HCT116 (cell line): ENCODE data around the gene PCDH17. TPM values are rescaled to one million over a fixed set of nuclear protein-coding genes. Genes with fewer than 3 reads are reported as not detected.

Experiments used
- ATAC-seq: fragments of 200-7000 bp; cut with Tn5 transposase; 2 replicates; pipeline ENCODE4 v1.9.1; 2020; ENCODE audit warnings: mild to moderate bottlenecking, moderate library complexity
- BruUV-seq: library from RNA; stranded (reverse); fragments of 400-500 nt; replicated peaks from 2 replicates; lab custom pipeline; 2021; lab: Mats Ljungman, UMichigan
- CTCF ChIA-PET: fragments of 300-600 bp; sonication (Branson Sonifier 250); formaldehyde crosslinking; loops from one replicate; lab custom pipeline; 2021; ENCODE audit warnings: antibody characterized with exemption; lab: Charles Lee
- POLR2A ChIA-PET: fragments of 300-600, 350-600 bp; sonication (Branson Sonifier 250); formaldehyde crosslinking; loops from one replicate; lab custom pipeline; 2021; ENCODE audit warnings: antibody characterized with exemption; lab: Charles Lee
- RAD21 ChIA-PET, 2 experiments: fragments of 300-600 bp; sonication (Branson Sonifier 250); formaldehyde crosslinking; loops; one replicate each; lab custom pipeline; 2023; ENCODE audit warnings: low total read pairs in 2 of 2; ENCODE audit not compliant: uncharacterized antibody in 2 of 2, unreplicated experiment in 2 of 2, low non-redundant PET in 1 of 2; lab: Charles Lee
- DNase-seq: peaks from one replicate; pipeline ENCODE4 v3.0.0-alpha.2; 2010; ENCODE audit warnings: low read depth, low spot score
- H2AFZ ChIP-seq: fragments of 200-600 bp; shearing (Covaris generic), sonication (generic); 2 replicates; pipeline ENCODE4 v1.6.1; 2017; ENCODE audit warnings: low read depth, mixed run types, mixed read lengths, antibody characterized with exemption, low read length; ENCODE audit not compliant: poor library complexity, severe bottlenecking
- H3K27ac ChIP-seq: 2 replicates; pipeline ENCODE4 v1.5.1; 2012; ENCODE audit warnings: low read depth, low read length
- H3K27me3 ChIP-seq: fragments of 200-600 bp; sonication (generic); 2 replicates; pipeline ENCODE4 v1.6.1; 2016; ENCODE audit warnings: mixed run types, low read length, mixed read lengths; ENCODE audit not compliant: insufficient read depth
- H3K36me3 ChIP-seq, 2 experiments: fragments of 200-500 bp in 1 of 2; fragments of 200-600 bp in 1 of 2; sonication (Bioruptor generic) in 1 of 2; sonication (generic) in 1 of 2; 2 replicates each; pipeline versions ENCODE4 v1.5.1 to v1.6.1; 2014 to 2016; ENCODE audit warnings: low read length in 2 of 2, inconsistent platforms in 1 of 2, mixed read lengths in 1 of 2, mixed run types in 1 of 2; ENCODE audit not compliant: insufficient read depth in 2 of 2, control insufficient read depth in 1 of 2
- H3K4me1 ChIP-seq, 2 experiments: fragments of 200-600 bp in 1 of 2; sonication (generic) in 1 of 2; 2 replicates each; pipeline versions ENCODE4 v1.5.1 to v1.6.1; 2012 to 2017; ENCODE audit warnings: low read length in 2 of 2, inconsistent platforms in 1 of 2, mild to moderate bottlenecking in 1 of 2, mixed read lengths in 1 of 2, mixed run types in 1 of 2, moderate library complexity in 1 of 2; ENCODE audit not compliant: insufficient read depth in 2 of 2, control insufficient read depth in 1 of 2
- H3K4me2 ChIP-seq: fragments of 200-600 bp; sonication (generic); 2 replicates; pipeline ENCODE4 v1.6.1; 2017; ENCODE audit warnings: mixed run types, low read length, mixed read lengths
- H3K4me3 ChIP-seq, 2 experiments: fragments of 200-600 bp in 1 of 2; sonication (generic) in 1 of 2; replicated peaks in 1 of 2; 2 replicates each; pipeline ENCODE4 v1.5.1; 2011 to 2016; ENCODE audit warnings: low read length in 2 of 2, control low read depth in 1 of 2, low read depth in 1 of 2, mild to moderate bottlenecking in 1 of 2, mixed read lengths in 1 of 2, mixed run types in 1 of 2
- H3K79me2 ChIP-seq: fragments of 200-600 bp; sonication (generic); 2 replicates; pipeline ENCODE4 v1.6.1; 2017; ENCODE audit warnings: mild to moderate bottlenecking, mixed run types, low read length, moderate library complexity, mixed read lengths; ENCODE audit not compliant: insufficient read depth
- H3K9ac ChIP-seq: fragments of 200-600 bp; sonication (generic); 2 replicates; pipeline ENCODE4 v1.6.1; 2016; ENCODE audit warnings: low read length, mixed read lengths
- H3K9me2 ChIP-seq: fragments of 200-600 bp; sonication (generic), shearing (Covaris generic); 2 replicates; pipeline ENCODE4 v1.6.1; 2017; ENCODE audit warnings: mixed run types, mild to moderate bottlenecking, moderate library complexity; ENCODE audit not compliant: insufficient read depth
- H3K9me3 ChIP-seq, 2 experiments: fragments of 200-500 bp in 1 of 2; fragments of 200-600 bp in 1 of 2; sonication (Bioruptor generic) in 1 of 2; sonication (generic) in 1 of 2; 2 replicates each; pipeline ENCODE4 v1.6.1; 2014 to 2017; ENCODE audit warnings: low read length in 2 of 2, mixed read lengths in 2 of 2, inconsistent platforms in 1 of 2, low read depth in 1 of 2, mild to moderate bottlenecking in 1 of 2, mixed run types in 1 of 2, moderate library complexity in 1 of 2; ENCODE audit not compliant: control insufficient read depth in 1 of 2, insufficient read depth in 1 of 2
- H4K20me1 ChIP-seq: fragments of 200-600 bp; sonication (generic), shearing (Covaris generic); 2 replicates; pipeline ENCODE4 v1.6.1; 2017; ENCODE audit warnings: mixed run types, mild to moderate bottlenecking, moderate library complexity; ENCODE audit not compliant: insufficient read depth
- CBX3 ChIP-seq: IDR thresholded peaks from 2 replicates; pipeline ENCODE4 v1.6.1; 2012; ENCODE audit warnings: low read depth
- CEBPB ChIP-seq: IDR thresholded peaks from 2 replicates; pipeline ENCODE4 v1.6.1; 2012; ENCODE audit warnings: low read depth
- EZH2phosphoT487 ChIP-seq: fragments of 200-600 bp; IDR thresholded peaks from 2 replicates; pipeline ENCODE4 v1.6.1; 2018; ENCODE audit warnings: antibody characterized with exemption, borderline replicate concordance
- JUND ChIP-seq: IDR thresholded peaks from 2 replicates; pipeline ENCODE4 v1.6.1; 2012
- MAX ChIP-seq: IDR thresholded peaks from 2 replicates; pipeline ENCODE4 v1.6.1; 2012
- POLR2A ChIP-seq: IDR thresholded peaks from 2 replicates; pipeline ENCODE4 v1.7.0; 2011; ENCODE audit warnings: borderline replicate concordance; ENCODE audit not compliant: insufficient read depth, insufficient read length; ENCODE audit errors: extremely low read depth
- POLR2AphosphoS5 ChIP-seq: IDR thresholded peaks from 2 replicates; pipeline ENCODE4 v1.6.1; 2011; ENCODE audit warnings: mild to moderate bottlenecking, low read depth, low read length, moderate library complexity
- RAD21 ChIP-seq: IDR thresholded peaks from 2 replicates; pipeline ENCODE4 v1.6.1; 2012; ENCODE audit warnings: low read depth, mild to moderate bottlenecking
- REST ChIP-seq: IDR thresholded peaks from 2 replicates; pipeline ENCODE4 v1.6.1; 2012; ENCODE audit warnings: low read depth
- SIN3A ChIP-seq: IDR thresholded peaks from 2 replicates; pipeline ENCODE4 v1.6.1; 2012; ENCODE audit warnings: low read depth
- SP1 ChIP-seq: IDR thresholded peaks from 2 replicates; pipeline ENCODE4 v1.6.1; 2012; ENCODE audit warnings: low read depth
- SRF ChIP-seq: IDR thresholded peaks from 2 replicates; pipeline ENCODE4 v1.6.1; 2012; ENCODE audit warnings: low read depth
- TCF7L2 ChIP-seq: IDR thresholded peaks from 2 replicates; pipeline ENCODE4 v1.7.0; 2011; ENCODE audit warnings: borderline replicate concordance, inconsistent platforms; ENCODE audit not compliant: insufficient read depth, insufficient read length; ENCODE audit errors: extremely low read depth
- YY1 ChIP-seq: IDR thresholded peaks from 2 replicates; pipeline ENCODE4 v1.6.1; 2011; ENCODE audit warnings: low read length, low read depth, moderate library complexity, mild to moderate bottlenecking; ENCODE audit not compliant: insufficient replicate concordance; ENCODE audit errors: extremely low read depth
- intact Hi-C: fragments of 100-400 bp; cut with micrococcal nuclease; formaldehyde crosslinking; loops from 2 replicates; pipeline ENCODE4 v1.10.0; 2022
- total RNA-seq: library from RNA; stranded (reverse); gene quantifications from one replicate; pipeline ENCODE4 v1.2.1, GENCODE V29; 2021; ENCODE audit not compliant: unreplicated experiment
- TF ChIP-seq, protein P1 (sequence below), 3 experiments: fragments of 200-600 bp in 1 of 3; sonication (generic) in 1 of 3; IDR thresholded peaks in 2 of 3; conservative IDR thresholded peaks in 1 of 3; 2 replicates each; pipeline ENCODE4 v1.5.1; 2012 to 2017; ENCODE audit warnings: low read depth in 2 of 3, low read length in 2 of 3, antibody characterized with exemption in 1 of 3, borderline replicate concordance in 1 of 3, control low read depth in 1 of 3, mild to moderate bottlenecking in 1 of 3, mixed read lengths in 1 of 3, mixed run types in 1 of 3, moderate library complexity in 1 of 3; ENCODE audit not compliant: insufficient read depth in 1 of 3

The PCDH17 gene
- total RNA-seq, 1 experiment from 2014 or later = 0.02 TPM

- DNase-seq = no peak
- Histone ChIP-seq H4K20me1 (no peaks in the 10 kb centered on the region), H3K9me3 (peaks cover 4 to 6% of the 10 kb centered on the region in 2 experiments; a peak in 2 of 4 replicates), H3K4me3 (no peak overlapping the region), H3K9me2 (no peaks in the 10 kb centered on the region), H3K27me3 (no peaks in the 10 kb centered on the region), H3K79me2 (no peaks in the 10 kb centered on the region), H3K36me3 (no peaks in the 10 kb centered on the region), H3K9ac (no peak overlapping the region), H3K4me2 (no peak overlapping the region), H3K4me1 (no peaks in the 10 kb centered on the region), H2AFZ (no peak overlapping the region), H3K27ac (no peak overlapping the region)
- no TSS peak for BruUV-seq
- POLR2A ChIA-PET = no interaction called here
- CTCF ChIA-PET = no interaction called here
- RAD21 ChIA-PET = no interaction called here
- ATAC-seq = no peak
- TF ChIP-seq RAD21 (no peak), MAX (no peak), TCF7L2 (no peak), POLR2AphosphoS5 (no peak), EZH2phosphoT487 (no peak), CBX3 (no peak), JUND (no peak), CEBPB (no peak)
- intact Hi-C loops = no loop called here
Observed at GRCh38 chr13:57638186-57638890, 6.8 kb downstream of the PCDH17 start.

- Histone ChIP-seq H3K4me3 (no peak overlapping the region), H3K79me2 (no peaks in the 10 kb centered on the region), H3K9me2 (no peaks in the 10 kb centered on the region), H3K36me3 (no peaks in the 10 kb centered on the region), H3K4me2 (no peak overlapping the region), H3K27ac (no peak overlapping the region), H3K4me1 (no peaks in the 10 kb centered on the region), H3K9ac (no peak overlapping the region), H3K9me3 (peaks cover 6 to 16% of the 10 kb centered on the region in 2 experiments; a peak in 3 of 4 replicates), H4K20me1 (no peaks in the 10 kb centered on the region), H2AFZ (no peak overlapping the region), H3K27me3 (no peaks in the 10 kb centered on the region)
- POLR2A ChIA-PET = no interaction called here
- CTCF ChIA-PET = no interaction called here
- intact Hi-C loops = no loop called here
- no TSS peak for BruUV-seq
- no peak for ATAC-seq
- no peak for DNase-seq
- RAD21 ChIA-PET = no interaction called here
- no peak for TF ChIP-seq SRF
- TF ChIP-seq MAX = no peak
- no peak for TF ChIP-seq SIN3A
- TF ChIP-seq YY1 = no peak
- no peak for TF ChIP-seq CBX3
- no peak for TF ChIP-seq JUND
- TF ChIP-seq, protein P1, sequence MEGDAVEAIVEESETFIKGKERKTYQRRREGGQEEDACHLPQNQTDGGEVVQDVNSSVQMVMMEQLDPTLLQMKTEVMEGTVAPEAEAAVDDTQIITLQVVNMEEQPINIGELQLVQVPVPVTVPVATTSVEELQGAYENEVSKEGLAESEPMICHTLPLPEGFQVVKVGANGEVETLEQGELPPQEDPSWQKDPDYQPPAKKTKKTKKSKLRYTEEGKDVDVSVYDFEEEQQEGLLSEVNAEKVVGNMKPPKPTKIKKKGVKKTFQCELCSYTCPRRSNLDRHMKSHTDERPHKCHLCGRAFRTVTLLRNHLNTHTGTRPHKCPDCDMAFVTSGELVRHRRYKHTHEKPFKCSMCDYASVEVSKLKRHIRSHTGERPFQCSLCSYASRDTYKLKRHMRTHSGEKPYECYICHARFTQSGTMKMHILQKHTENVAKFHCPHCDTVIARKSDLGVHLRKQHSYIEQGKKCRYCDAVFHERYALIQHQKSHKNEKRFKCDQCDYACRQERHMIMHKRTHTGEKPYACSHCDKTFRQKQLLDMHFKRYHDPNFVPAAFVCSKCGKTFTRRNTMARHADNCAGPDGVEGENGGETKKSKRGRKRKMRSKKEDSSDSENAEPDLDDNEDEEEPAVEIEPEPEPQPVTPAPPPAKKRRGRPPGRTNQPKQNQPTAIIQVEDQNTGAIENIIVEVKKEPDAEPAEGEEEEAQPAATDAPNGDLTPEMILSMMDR (IDR thresholded peaks at IDR 0.05 in 2 of 3, conservative IDR thresholded peaks at IDR 0.05 in 1 of 3; ENCODE audit: borderline replicate concordance in 1 of 3, insufficient read depth in 1 of 3, low read depth in 2 of 3, low read length in 2 of 3) = no peak
- no peak for TF ChIP-seq REST
- TF ChIP-seq SP1 = no peak
- no peak for TF ChIP-seq POLR2A
Observed at GRCh38 chr13:57640607-57641006, 9.1 kb downstream of the PCDH17 start.
